Breast epithelium (tissue), 4 donors: ENCODE data around the gene ODF4. TPM values are rescaled to one million over a fixed set of nuclear protein-coding genes. Genes with fewer than 3 reads are reported as not detected.
"Not testable (repeated sequence)": the region's sequence is repeated elsewhere in the genome, so short reads cannot be mapped to it uniquely, and the experiment has no call there.

Experiments
- DNase-seq, 2 donors: peaks; one replicate each; pipeline ENCODE4 v3.0.0-alpha.2; 2019; ENCODE audit warnings: low spot score in 2 of 2
- H3K27ac ChIP-seq, 2 donors: fragments of 200-600 bp; sonication (generic) in 1 of 2; one replicate each; pipeline ENCODE4 v1.5.1; 2016 to 2019; ENCODE audit warnings: mild to moderate bottlenecking in 1 of 2
- H3K27me3 ChIP-seq, 2 donors: fragments of 200-600 bp; sonication (generic) in 1 of 2; one replicate each; pipeline versions ENCODE4 v1.5.1 to v1.6.0; 2017 to 2019; ENCODE audit warnings: control low read depth in 1 of 2, mild to moderate bottlenecking in 1 of 2
- H3K36me3 ChIP-seq: fragments of 200-600 bp; one replicate; pipeline ENCODE4 v1.5.1; 2019
- H3K4me1 ChIP-seq, 2 donors: fragments of 200-600 bp; sonication (generic); one replicate each; pipeline ENCODE4 v1.5.1; 2016 to 2019; ENCODE audit warnings: control low read depth in 1 of 2
- H3K4me3 ChIP-seq, 3 donors: fragments of 200-600 bp; sonication (generic); 1 replicate in 2 of 3; 2 replicates in 1 of 3; pipeline ENCODE4 v1.5.1; 2016 to 2019; ENCODE audit warnings: mild to moderate bottlenecking in 3 of 3, moderate library complexity in 2 of 3
- H3K9me3 ChIP-seq, 2 donors: fragments of 200-600 bp; sonication (generic) in 1 of 2; one replicate each; pipeline ENCODE4 v1.5.1; 2016 to 2019; ENCODE audit warnings: control low read depth in 1 of 2
- CTCF ChIP-seq, 3 donors: fragments of 450-650 bp; IDR thresholded peaks; one replicate each; pipeline ENCODE4 v1.5.1; 2016 to 2017; ENCODE audit warnings: antibody characterized with exemption in 3 of 3, mild to moderate bottlenecking in 3 of 3, moderate library complexity in 3 of 3
- POLR2A ChIP-seq: fragments of 450-650 bp; IDR thresholded peaks from one replicate; pipeline ENCODE4 v1.6.1; 2016; ENCODE audit warnings: antibody characterized with exemption, mild to moderate bottlenecking, moderate library complexity
- POLR2AphosphoS5 ChIP-seq, 3 donors: sonication (generic); formaldehyde crosslinking; IDR thresholded peaks; one replicate each; pipeline ENCODE4 v1.6.1; 2017; ENCODE audit warnings: antibody characterized with exemption in 3 of 3
- intact Hi-C: fragments of 100-400 bp; cut with DNase I; formaldehyde crosslinking; loops from one replicate; pipeline ENCODE4 v1.15.1; 2023; ENCODE audit warnings: low total_unique reads
- total RNA-seq, 3 donors: library from RNA; depleted of rRNA; stranded (reverse); fragments of >200 nt; gene quantifications; one replicate each; pipeline ENCODE4 v1.1.0, GENCODE V29; 2016

ODF4 gene
- total RNA-seq, 3 donors from 2014 or later = not detected

- Histone ChIP-seq H3K4me3 (no peak overlapping the region), H3K4me1 (no peaks in the 10 kb centered on the region), H3K9me3 (no peaks in the 10 kb centered on the region), H3K27ac (peak overlapping the region; percentile 55 to 79), H3K36me3 (no peaks in the 10 kb centered on the region), H3K27me3 (no peaks in the 10 kb centered on the region)
- TF ChIP-seq CTCF (IDR thresholded peaks at IDR 0.05) (no peak), POLR2AphosphoS5 (IDR thresholded peaks at IDR 0.05) (peak in 1 of 3 donors; percentile 17), POLR2A (no peak)
- intact Hi-C loops = no loop called here
- DNase-seq = no peak
Measured at GRCh38 chr17:8366231-8366630, 26.6 kb downstream of the ODF4 start.

DNA sequence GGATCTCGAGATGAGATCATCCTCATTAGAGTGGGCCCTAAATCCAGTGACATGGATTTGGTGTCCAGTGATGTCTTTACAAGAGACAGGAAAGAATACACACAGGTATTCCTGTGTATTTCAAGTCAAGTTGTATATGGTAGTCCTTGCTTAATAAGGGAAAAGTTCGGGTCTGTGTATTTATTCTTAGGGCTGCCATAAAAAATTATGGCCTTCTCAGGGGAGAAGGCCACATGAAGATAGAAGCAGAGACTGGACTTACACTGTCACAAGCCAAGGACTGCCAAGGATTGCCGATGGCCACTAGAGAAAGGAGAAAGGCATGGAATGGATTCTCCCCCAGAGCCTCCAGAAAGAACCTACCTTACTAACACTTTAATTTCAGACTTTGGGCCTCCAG is 28.6 kb downstream of the ODF4 start:
- TF ChIP-seq POLR2AphosphoS5 (IDR thresholded peaks at IDR 0.05) = no peak
- TF ChIP-seq POLR2A = no peak
- TF ChIP-seq CTCF (IDR thresholded peaks at IDR 0.05) = no peak
- intact Hi-C loops = no loop called here
- Histone ChIP-seq H3K36me3 (no peaks in the 10 kb centered on the region), H3K27ac (no peak overlapping the region), H3K4me3 (no peak overlapping the region), H3K9me3 (no peaks in the 10 kb centered on the region), H3K4me1 (no peaks in the 10 kb centered on the region), H3K27me3 (no peaks in the 10 kb centered on the region)
- DNase-seq = no peak

DNA sequence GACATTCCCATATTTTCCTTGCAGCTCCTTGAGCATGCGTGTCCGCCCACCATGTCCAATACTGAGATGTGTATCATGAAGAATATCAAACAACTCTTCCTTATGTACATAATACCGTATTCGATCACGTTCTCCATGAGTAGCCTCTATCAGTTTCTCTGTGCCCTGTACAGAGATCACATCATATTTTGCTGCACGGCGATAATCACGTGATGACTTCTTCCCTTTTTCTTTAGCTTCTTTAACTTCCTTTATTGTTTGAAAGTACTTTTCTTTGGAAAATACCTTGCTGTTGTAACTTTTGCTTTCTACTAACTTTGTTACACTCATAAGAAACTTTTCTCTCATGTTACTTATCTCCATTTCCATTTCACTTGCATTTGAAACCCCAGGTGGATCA is 30.3 kb downstream of the ODF4 start:
- intact Hi-C loops = no loop called here
- TF ChIP-seq POLR2AphosphoS5 (IDR thresholded peaks at IDR 0.05) = no peak
- no peak for TF ChIP-seq CTCF (IDR thresholded peaks at IDR 0.05)
- TF ChIP-seq POLR2A = no peak
- no peaks in the 10 kb centered on the region for H3K9me3 ChIP-seq
- H3K27ac ChIP-seq = peak overlapping the region in 1 of 2 donors; percentile 5
- no peaks in the 10 kb centered on the region for H3K36me3 ChIP-seq
- H3K4me3 ChIP-seq = no peak overlapping the region
- no peaks in the 10 kb centered on the region for H3K27me3 ChIP-seq
- H3K4me1 ChIP-seq = no peaks in the 10 kb centered on the region
- no peak for DNase-seq

GRCh38 chr17:8371786-8372185 is 32.1 kb downstream of the ODF4 start:
- Histone ChIP-seq H3K4me1 (no peaks in the 10 kb centered on the region), H3K27ac (peak overlapping the region in 1 of 2 donors; percentile 13), H3K27me3 (no peaks in the 10 kb centered on the region), H3K9me3 (no peaks in the 10 kb centered on the region), H3K4me3 (no peak overlapping the region), H3K36me3 (no peaks in the 10 kb centered on the region)
- no peak for TF ChIP-seq POLR2A
- TF ChIP-seq POLR2AphosphoS5 (IDR thresholded peaks at IDR 0.05) = no peak
- no peak for TF ChIP-seq CTCF (IDR thresholded peaks at IDR 0.05)
- DNase-seq = no peak
- intact Hi-C loops = no loop called here

- H3K4me1 ChIP-seq = no peaks in the 10 kb centered on the region
- no peaks in the 10 kb centered on the region for H3K36me3 ChIP-seq
- DNase-seq = peak in 1 of 2 donors; percentile 35
- H3K9me3 ChIP-seq = no peaks in the 10 kb centered on the region
- intact Hi-C loops = no loop called here
- no peaks in the 10 kb centered on the region for H3K27me3 ChIP-seq
- no peak overlapping the region for H3K4me3 ChIP-seq
- H3K27ac ChIP-seq = peak overlapping the region; percentile 13 to 58
- TF ChIP-seq POLR2A (no peak), POLR2AphosphoS5 (IDR thresholded peaks at IDR 0.05) (no peak), CTCF (IDR thresholded peaks at IDR 0.05) (no peak)
Measured at GRCh38 chr17:8372422-8372821, 32.8 kb downstream of the ODF4 start.

GRCh38 chr17:8373856-8374255 is 34.2 kb downstream of the ODF4 start:
- intact Hi-C loops, H3K27ac ChIP-seq, H3K9me3 ChIP-seq, H3K4me1 ChIP-seq, H3K4me3 ChIP-seq, DNase-seq, H3K36me3 ChIP-seq, H3K27me3 ChIP-seq: not testable (repeated sequence)
